ENCODE measurements around the gene ITGA11.

DNA sequence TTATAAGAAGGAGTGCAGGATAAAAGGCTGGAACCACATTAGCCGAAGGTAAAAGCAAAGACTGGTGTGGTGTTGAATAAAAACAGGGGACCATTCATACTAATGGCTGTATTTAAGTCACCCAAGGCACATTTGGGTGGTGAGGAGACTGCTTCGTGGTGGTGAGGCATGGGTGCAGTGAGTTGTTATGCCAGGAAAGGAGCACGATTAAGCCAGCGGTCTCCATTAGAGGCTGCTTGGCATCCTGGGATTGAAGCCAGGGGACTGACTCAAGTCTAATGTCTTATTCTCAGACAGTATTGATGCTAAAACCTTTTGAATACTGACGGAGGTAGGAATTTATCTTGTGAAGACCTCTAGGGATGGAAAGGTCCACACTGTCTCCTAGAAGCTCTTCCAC, 132.5 kb downstream of the ITGA11 start:
- TF ChIP-seq POLR2A (IDR thresholded peaks at IDR 0.05; ENCODE audit: low read depth, low read length) (no peak), POLR2AphosphoS5 (IDR thresholded peaks at IDR 0.05; ENCODE audit: low read depth, low read length) (no peak), TAF1 (IDR thresholded peaks at IDR 0.05; ENCODE audit: borderline replicate concordance, low read depth, low read length) (no peak)

Data from GM12892 (cell line).